Activated CD4-positive, CD25-positive, alpha-beta regulatory T cell treated with anti-CD3 and anti-CD28 coated beads, Interleukin-2, amount 50 U/mL, for 24 hours (primary cell): ENCODE measurements around the gene HIGD2B.
"Not testable (repeated sequence)": the region's sequence is repeated elsewhere in the genome, so short reads cannot be mapped to it uniquely, and the experiment has no call there.

Experiments used
- ATAC-seq, 2 donors: fragments of 150-1000 bp; cut with Tn5 transposase; one replicate each; pipeline ENCODE4 v1.10.0; 2021; ENCODE audit warnings: mild to moderate bottlenecking in 1 of 2, moderate library complexity in 1 of 2

The HIGD2B gene

DNA sequence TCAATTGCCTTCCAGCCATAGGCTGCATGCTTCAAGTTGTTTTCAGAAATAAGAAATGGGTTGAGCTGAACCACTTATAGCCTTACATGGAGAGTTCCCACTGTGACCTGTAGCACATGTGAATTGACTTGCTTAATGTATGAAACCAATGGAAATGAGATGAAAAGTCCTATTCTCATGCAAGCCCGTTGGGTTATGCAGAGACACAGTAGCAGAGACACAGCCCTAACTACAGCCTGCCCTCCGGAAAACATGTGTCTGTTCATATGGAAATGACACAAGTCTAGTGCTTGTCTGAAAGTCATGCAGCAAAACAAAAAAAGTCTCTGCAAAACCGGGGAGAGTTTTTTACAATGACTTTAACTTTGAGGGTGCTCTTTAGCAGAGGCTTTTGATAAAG lies 14.5 kb downstream of the HIGD2B start:
- no peak for ATAC-seq

DNA sequence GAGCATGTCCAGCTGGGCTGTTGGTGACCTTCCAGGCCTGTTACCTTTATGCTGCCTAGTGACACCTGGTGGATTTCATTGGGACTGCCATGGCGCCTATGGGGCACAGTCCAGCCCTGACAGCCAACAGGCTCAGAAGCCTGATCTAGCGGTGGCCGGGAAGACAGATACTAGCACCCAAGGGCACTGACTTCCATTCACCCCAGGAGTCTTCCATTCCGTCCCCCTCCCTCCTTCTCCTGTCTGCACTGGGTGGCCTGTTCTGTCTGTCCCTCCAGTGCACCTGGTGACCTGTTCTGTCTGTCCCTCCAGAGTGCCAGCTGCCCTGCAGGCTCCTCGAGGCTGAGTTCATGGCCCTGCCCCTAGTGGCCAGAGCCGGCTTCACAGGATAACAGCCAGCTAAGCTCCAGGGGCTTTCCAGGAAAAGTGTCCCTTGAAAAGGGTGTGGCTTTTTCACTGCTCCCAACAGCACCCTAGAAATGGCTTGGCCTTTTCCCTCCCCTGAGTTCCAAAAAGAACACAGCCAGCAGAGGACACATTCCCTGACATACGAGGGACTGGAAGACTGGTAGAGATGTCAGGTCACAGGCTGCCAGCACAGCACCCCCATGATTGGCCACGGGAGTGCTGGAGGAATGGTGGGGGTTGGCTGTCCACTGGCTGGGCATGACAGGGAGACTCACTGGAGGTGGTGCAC lies 15.2 kb downstream of the HIGD2B start:
- peak; percentile 93 to 94 for ATAC-seq

GRCh38 chr15:72669803-72670202 lies 16.2 kb downstream of the HIGD2B start:
- ATAC-seq: not testable (repeated sequence)

GRCh38 chr15:72665706-72666105 lies 20.3 kb downstream of the HIGD2B start:
- not testable (repeated sequence) for ATAC-seq

GRCh38 chr15:72663931-72664330 lies 22.1 kb downstream of the HIGD2B start:
- ATAC-seq: not testable (repeated sequence)

DNA sequence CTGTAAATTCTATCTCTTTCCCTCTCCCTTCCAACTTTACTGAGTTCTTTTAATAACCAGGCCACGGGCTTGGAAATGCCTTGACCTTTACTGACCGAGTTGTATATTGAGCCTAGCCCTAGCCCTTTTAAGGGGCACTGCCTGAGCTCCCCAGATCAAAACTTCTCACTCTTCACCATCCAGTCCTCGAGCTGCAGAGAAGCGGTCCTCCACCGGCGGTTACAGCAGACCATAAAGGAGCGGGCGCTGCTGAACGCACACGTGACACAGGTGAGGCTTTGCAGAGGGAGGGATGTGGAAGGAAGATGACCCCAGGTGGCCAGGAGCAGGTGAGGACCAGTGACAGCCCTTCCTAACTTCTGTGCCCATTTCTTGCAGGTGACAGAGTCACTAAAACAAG lies 24.9 kb downstream of the HIGD2B start:
- not testable (repeated sequence) for ATAC-seq

GRCh38 chr15:72656014-72656413 lies 30.0 kb downstream of the HIGD2B start:
- ATAC-seq: not testable (repeated sequence)

DNA sequence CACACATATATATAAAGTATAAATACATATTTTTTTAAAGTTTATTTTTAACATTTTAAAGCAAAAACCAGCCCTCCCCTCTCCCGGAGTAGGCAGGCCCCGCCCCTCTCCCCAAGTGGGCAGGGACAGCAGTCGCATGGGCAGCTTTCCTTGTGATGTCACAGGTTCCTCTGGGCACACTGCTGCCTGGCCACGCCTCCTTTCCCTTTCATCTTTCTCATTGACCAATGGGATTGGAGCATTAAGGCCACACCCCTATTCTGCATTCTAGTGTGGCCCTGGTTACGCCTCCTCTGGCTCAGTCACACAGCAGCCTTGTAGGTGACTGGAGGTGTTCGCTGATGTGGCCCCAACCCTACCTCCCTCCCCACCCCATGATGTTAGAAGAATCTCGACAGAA lies 31.6 kb downstream of the HIGD2B start, which contains the start of gene GOLGA6B:
Gene GOLGA6B, plus strand, starts transcription at position 301 of the 400 bp plus-strand sequence. Its CDS starts 41 bp downstream, at position 342.
- not testable (repeated sequence) for ATAC-seq

GRCh38 chr15:72648631-72649253 lies 37.2 kb downstream of the HIGD2B start:
- not testable (repeated sequence) for ATAC-seq

GRCh38 chr15:72642271-72642670 lies 43.7 kb downstream of the HIGD2B start:
- ATAC-seq: not testable (repeated sequence)

GRCh38 chr15:72639759-72640483 lies 46.1 kb downstream of the HIGD2B start:
- not testable (repeated sequence) for ATAC-seq

DNA sequence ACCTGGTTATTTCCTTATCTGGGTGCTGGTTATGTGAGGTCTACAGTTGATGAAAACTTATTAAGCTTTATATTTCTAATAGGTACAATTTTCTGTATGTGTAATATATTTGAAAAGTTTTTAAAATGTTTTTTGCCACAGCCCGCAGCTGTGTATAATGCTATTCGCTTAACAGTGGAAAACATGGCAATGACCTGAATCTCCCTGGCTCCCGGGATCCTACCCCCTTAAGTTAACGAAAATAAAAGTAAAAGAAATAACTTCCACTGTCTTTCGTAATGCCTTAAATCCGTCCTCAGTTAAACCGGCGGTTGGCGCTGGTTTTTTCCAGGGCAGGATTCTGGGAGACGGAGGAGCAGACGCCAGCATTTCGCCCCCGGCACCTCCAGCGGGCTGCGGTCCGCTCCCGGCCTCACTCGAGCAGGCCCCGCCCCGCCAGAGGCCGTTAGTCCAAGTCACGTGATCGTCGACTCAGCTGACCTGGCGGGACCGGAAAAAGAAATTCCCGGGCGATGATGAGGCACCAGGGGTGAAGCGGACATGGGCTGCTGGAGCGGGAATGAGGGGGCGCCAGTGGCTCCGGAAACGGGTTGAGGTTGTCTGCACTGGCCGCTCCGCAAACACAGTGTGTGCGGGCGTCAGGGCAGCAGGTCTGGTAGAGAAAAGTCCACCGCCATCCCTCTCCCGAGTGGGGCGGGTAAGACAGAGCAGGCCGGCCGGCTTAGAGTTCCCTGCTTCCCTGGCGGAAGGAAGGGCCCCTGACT lies 49.3 kb downstream of the HIGD2B start:
- ATAC-seq: peak; percentile 68 to 69

DNA sequence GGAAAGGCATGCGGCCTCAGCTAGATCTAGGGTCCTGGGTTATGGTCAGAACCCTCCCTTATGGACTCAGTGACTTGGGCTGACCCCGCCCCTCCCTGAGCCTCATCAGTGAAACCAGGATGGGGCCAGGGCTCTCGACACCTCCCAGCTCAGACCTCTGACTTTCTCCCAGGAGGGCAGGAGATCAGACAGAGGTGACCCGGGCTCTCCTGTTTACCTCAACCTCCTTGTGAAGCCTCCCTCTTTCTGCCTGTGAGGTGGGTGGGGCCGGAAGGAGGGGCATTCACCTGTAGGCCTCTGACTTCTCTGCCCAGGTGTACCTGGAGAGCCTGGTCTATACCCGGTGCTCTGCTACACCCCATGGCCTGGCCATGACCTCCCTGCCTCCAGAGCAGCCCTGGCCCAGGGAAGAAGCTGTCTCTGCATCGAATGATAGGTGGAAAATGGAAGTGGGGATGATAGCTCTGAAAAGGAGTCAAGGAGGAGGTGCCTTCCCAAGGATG lies 56.9 kb downstream of the HIGD2B start:
- ATAC-seq: not testable (repeated sequence)

- not testable (repeated sequence) for ATAC-seq
These were observed 57.5 kb downstream of the HIGD2B start for GRCh38 chr15:72628249-72629067.

DNA sequence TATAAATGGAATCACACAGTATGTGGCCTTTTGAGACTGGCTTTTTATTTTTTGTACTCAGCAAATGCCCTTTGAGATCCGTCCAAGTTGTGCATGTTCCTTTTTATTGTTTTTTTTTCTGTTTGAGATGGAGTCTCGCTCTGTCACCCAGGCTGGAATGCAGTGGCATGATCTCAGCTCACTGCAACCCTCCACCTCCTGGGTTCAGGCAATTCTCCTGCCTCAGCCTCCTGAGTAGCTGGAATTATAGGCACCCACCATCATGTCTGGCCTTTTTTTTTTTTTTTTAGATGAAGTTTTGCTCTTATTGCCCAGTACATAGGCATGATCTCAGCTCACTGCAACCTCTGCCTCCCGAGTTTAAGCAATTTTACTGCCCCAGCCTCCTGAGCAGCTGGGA lies 59.8 kb downstream of the HIGD2B start:
- ATAC-seq: not testable (repeated sequence)
